GM12873 (cell line): ENCODE measurements around the gene NKD1.

Source experiments
- CTCF ChIP-seq: IDR thresholded peaks from 2 replicates; pipeline ENCODE4 v1.5.1; 2012; ENCODE audit warnings: low read depth, mild to moderate bottlenecking, moderate library complexity, low read length, control low read depth; ENCODE audit not compliant: insufficient read depth; ENCODE audit errors: missing control alignments

Gene NKD1

GRCh38 chr16:50676684-50677225 lies 128.6 kb downstream of the NKD1 start:
- no peak for TF ChIP-seq CTCF

GRCh38 chr16:50677351-50677750 lies 129.2 kb downstream of the NKD1 start:
- peak; percentile 80 for TF ChIP-seq CTCF

GRCh38 chr16:50678531-50678930 lies 130.3 kb downstream of the NKD1 start:
- no peak for TF ChIP-seq CTCF

GRCh38 chr16:50679266-50679665 lies 131.1 kb downstream of the NKD1 start:
- no peak for TF ChIP-seq CTCF

GRCh38 chr16:50679676-50680555 lies 131.7 kb downstream of the NKD1 start:
- TF ChIP-seq CTCF = no peak

- TF ChIP-seq CTCF = no peak
Observed at GRCh38 chr16:50680556-50680893, 132.3 kb downstream of the NKD1 start.

GRCh38 chr16:50681021-50681885 lies 133.1 kb downstream of the NKD1 start, which contains the start of gene SNX20:
Gene SNX20, minus strand, starts transcription at chr16:50681312. Its CDS starts 3,786 bp downstream, at chr16:50677526.
- no peak for TF ChIP-seq CTCF
